Ishikawa (cell line): ENCODE measurements around the gene MROH7.
A peak's percentile ranks its signal among the peaks of the same experiment; 100 is the strongest.

Source experiments
- CEBPB ChIP-seq: IDR thresholded peaks from 2 replicates; pipeline ENCODE4 v1.6.1; 2012
- CREB1 ChIP-seq: IDR thresholded peaks from 2 replicates; pipeline ENCODE4 v1.6.1; 2012; ENCODE audit warnings: low read depth
- EGR1 ChIP-seq: IDR thresholded peaks from 2 replicates; pipeline ENCODE4 v1.6.1; 2012
- EP300 ChIP-seq: IDR thresholded peaks from 2 replicates; pipeline ENCODE4 v1.6.1; 2012; ENCODE audit warnings: borderline replicate concordance
- FOXM1 ChIP-seq: IDR thresholded peaks from 2 replicates; pipeline ENCODE4 v1.6.1; 2012; ENCODE audit warnings: low read depth, borderline replicate concordance
- NFIC ChIP-seq: IDR thresholded peaks from 2 replicates; pipeline ENCODE4 v1.6.1; 2012
- RAD21 ChIP-seq: IDR thresholded peaks from 2 replicates; pipeline ENCODE4 v1.6.1; 2012; ENCODE audit warnings: low read depth
- REST ChIP-seq: IDR thresholded peaks from 2 replicates; pipeline ENCODE4 v1.6.1; 2012; ENCODE audit warnings: low read depth, mild to moderate bottlenecking
- TAF1 ChIP-seq: IDR thresholded peaks from 2 replicates; pipeline ENCODE4 v1.6.1; 2012; ENCODE audit warnings: low read depth, mild to moderate bottlenecking
- TCF12 ChIP-seq: IDR thresholded peaks from 2 replicates; pipeline ENCODE4 v1.6.1; 2012; ENCODE audit warnings: low read depth
- TEAD4 ChIP-seq: IDR thresholded peaks from 2 replicates; pipeline ENCODE4 v1.6.1; 2012
- YY1 ChIP-seq: IDR thresholded peaks from 2 replicates; pipeline ENCODE4 v1.6.1; 2012; ENCODE audit warnings: low read depth
- ZBTB7A ChIP-seq: IDR thresholded peaks from 2 replicates; pipeline ENCODE4 v1.6.1; 2012; ENCODE audit warnings: low read depth
- TF ChIP-seq, protein P1 (sequence below): IDR thresholded peaks from 2 replicates; pipeline ENCODE4 v1.6.1; 2012
- TF ChIP-seq, protein P2 (sequence below): IDR thresholded peaks from 2 replicates; pipeline ENCODE4 v1.6.1; 2012

Gene MROH7

DNA sequence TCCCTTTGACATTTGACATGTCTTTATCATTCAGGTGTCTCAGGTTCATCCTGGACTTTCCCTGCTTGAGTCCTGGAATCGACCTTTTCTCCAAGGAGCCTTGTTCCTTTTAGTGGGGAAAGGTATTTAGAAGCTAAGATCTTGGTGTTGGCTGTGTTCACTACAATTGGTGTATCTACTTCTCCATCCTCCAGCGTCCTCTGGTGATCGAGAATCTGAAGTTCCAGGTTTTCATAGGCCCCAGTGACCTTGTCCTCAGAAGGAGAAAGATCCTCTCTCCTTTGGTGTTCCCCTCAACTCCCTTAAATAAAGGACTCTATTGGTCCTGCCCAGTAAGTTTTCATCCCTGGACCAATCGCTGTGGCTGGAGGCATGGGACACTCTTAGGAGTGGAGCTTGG is 22.1 kb downstream of the MROH7 start:
- TF ChIP-seq RAD21 (peak; percentile 21; the same call in 1 of the 2 replicates), TAF1 (no peak)

DNA sequence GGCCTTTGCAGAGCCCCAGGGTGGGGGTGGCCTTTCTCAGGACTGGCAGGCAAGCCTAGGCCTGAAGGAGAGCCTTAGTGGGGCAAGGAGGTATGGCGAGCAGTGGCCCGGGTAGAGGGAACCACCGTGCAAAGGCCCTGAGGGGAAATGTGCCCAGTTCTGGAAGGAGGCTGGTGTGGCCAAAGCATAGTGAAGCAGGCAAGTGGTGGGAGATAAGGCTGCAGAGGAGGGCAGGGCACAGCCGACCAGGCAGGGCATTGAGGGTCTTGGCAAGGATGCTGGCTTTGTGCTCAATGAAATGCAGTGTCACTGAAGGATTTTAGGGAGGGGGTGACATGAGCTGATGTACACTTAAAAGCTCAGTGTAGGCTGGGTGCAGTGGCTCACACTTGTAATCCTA is 22.8 kb downstream of the MROH7 start:
- no peak for TF ChIP-seq TEAD4
- no peak for TF ChIP-seq REST
- TF ChIP-seq CREB1: no peak
- no peak for TF ChIP-seq ZBTB7A
- TF ChIP-seq TAF1: no peak
- TF ChIP-seq, protein P1, sequence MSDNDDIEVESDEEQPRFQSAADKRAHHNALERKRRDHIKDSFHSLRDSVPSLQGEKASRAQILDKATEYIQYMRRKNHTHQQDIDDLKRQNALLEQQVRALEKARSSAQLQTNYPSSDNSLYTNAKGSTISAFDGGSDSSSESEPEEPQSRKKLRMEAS: no peak
- no peak for TF ChIP-seq YY1

GRCh38 chr1:54665852-54666251 is 24.3 kb downstream of the MROH7 start:
- no peak for TF ChIP-seq CREB1
- no peak for TF ChIP-seq FOXM1
- no peak for TF ChIP-seq RAD21
- TF ChIP-seq NFIC: no peak
- no peak for TF ChIP-seq EGR1
- no peak for TF ChIP-seq TEAD4
- TF ChIP-seq CEBPB: no peak
- no peak for TF ChIP-seq TCF12
- no peak for TF ChIP-seq YY1
- TF ChIP-seq, protein P1: no peak
- TF ChIP-seq TAF1: no peak
- TF ChIP-seq REST: no peak
- no peak for TF ChIP-seq ZBTB7A
- TF ChIP-seq, protein P2, sequence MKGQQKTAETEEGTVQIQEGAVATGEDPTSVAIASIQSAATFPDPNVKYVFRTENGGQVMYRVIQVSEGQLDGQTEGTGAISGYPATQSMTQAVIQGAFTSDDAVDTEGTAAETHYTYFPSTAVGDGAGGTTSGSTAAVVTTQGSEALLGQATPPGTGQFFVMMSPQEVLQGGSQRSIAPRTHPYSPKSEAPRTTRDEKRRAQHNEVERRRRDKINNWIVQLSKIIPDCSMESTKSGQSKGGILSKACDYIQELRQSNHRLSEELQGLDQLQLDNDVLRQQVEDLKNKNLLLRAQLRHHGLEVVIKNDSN: no peak
- no peak for TF ChIP-seq EP300

DNA sequence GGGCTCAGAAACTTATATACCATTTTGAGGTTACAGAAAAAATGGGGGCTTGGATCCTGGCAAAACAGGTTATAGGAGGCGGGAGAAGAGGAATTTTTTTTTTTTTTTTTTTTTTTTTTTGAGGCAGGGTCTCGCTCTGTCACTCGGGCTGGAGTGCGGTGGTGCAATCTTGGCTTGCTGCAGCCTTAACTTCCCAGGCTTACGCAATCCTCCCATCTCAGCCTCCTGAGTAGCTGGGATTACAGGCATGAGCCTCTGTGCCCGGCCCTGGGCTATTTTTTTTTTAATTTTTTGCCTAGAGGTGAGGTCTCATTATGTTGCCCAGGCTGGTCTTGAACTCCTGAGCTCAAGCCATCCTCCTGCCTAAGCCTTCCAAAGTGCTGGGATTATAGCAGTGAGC is 24.7 kb downstream of the MROH7 start:
- TF ChIP-seq REST (no peak), CREB1 (no peak), CEBPB (peak; percentile 57), EGR1 (no peak), EP300 (no peak), ZBTB7A (no peak), NFIC (no peak)

- TF ChIP-seq RAD21: no peak
- TF ChIP-seq TAF1: no peak
- no peak for TF ChIP-seq EP300
- TF ChIP-seq CREB1: no peak
Observed at GRCh38 chr1:54667797-54668196, 26.2 kb downstream of the MROH7 start.

GRCh38 chr1:54668567-54668966 is 27.0 kb downstream of the MROH7 start:
- no peak for TF ChIP-seq TAF1
- TF ChIP-seq YY1: no peak
- TF ChIP-seq RAD21: no peak
- TF ChIP-seq CEBPB: no peak
- TF ChIP-seq EGR1: no peak
- TF ChIP-seq, protein P1: no peak
- no peak for TF ChIP-seq FOXM1
- TF ChIP-seq CREB1: no peak
- no peak for TF ChIP-seq NFIC
- no peak for TF ChIP-seq REST
- no peak for TF ChIP-seq TCF12
- TF ChIP-seq ZBTB7A: no peak
- TF ChIP-seq, protein P2: no peak
- TF ChIP-seq EP300: no peak
